SW 1271 (cell line): Measurements from ENCODE around the gene CYP4F2.
"Not testable (repeated sequence)": the region's sequence is repeated elsewhere in the genome, so short reads cannot be mapped to it uniquely, and the experiment has no call there.

Experiments
- DNase-seq, 2 experiments: peaks; one replicate each; lab custom pipeline; 2025; lab: John Stamatoyannopoulos, UW

Gene CYP4F2

DNA sequence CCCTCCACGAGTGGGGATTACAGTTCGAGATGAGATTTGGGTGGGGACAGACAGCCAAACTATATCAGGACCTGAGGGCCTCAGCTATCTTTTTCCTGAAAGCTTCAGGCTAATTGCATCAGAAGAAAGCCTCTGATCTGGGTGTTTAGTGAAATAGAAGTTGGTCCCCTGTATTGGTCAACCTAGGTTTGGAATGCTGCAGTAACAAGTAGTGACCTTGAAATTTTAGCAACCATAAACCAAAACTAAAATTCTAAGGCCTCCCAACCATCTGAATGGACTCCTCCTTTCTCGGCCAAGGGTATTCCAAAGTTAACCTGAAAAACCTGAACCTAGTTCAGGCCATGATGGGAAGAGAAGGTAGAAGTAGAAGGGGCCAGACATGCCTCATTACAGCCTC, 47.5 kb downstream of the CYP4F2 start:
- DNase-seq = no peak

DNA sequence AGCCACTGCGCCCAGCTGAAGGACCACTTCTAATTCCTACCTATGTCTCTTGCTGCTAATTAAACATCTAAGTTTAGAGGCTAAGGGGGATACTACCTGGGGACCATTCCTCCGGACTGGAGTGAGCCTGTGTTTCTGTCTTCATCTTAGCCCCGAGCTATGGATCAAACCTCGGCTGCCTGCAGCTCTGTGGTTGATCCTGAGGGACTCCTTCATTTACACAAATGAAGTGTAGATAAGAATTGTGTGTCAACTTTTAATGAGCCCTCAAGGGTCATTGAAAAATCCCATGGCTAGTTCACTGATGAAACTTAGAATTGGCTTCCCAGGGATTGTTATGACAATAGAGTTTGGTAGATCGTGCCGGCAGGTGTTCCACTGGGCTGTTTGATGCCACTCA, 51.0 kb downstream of the CYP4F2 start:
- DNase-seq = no peak

DNA sequence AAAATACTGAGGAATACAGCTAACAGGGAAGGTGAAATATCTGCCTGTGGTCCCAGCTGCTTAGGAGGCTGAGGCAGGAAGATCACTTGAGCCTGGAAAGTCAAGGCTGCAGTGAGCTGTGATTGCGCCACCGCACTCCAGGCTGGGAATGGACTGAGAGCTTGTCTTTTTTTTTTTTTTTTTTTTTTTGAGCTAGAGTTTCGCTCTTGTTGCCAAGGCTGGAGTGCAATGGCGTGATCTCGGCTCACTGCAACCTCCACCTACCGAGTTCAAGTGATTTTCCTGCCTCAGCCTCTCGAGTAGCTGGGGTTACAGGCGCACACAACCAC, 54.0 kb downstream of the CYP4F2 start:
- not testable (repeated sequence) for DNase-seq

DNA sequence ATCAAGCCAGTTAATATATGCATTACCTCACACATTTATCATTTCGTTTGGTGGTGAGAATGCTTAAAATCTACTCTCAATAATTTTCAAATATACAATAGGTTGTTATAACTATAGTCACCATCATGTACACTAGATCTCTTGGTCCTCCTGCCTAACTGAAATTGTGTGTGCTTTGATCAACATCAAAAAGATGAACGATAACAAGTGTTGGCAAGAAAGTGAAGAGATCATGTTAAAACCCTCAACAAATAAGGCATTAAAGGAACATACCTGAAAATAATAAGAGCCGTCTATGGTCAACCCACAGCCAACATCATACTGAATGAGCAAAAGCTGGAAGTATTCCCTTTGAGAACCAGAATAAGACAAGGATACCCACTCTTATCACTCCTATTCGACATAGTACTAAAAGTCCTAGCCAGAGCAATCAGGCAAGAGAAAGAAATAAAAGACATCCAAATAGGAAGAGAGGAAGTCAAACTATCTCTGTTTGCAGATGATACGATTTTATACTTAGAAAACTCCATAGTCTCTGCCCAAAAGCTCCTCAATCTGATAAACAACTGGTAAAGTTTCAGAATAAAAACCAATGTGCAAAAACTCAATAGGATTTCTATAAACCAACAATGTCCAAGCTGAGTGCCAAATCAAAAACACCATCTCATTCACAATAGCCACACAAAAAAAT, 54.5 kb downstream of the CYP4F2 start:
- DNase-seq = no peak

DNA sequence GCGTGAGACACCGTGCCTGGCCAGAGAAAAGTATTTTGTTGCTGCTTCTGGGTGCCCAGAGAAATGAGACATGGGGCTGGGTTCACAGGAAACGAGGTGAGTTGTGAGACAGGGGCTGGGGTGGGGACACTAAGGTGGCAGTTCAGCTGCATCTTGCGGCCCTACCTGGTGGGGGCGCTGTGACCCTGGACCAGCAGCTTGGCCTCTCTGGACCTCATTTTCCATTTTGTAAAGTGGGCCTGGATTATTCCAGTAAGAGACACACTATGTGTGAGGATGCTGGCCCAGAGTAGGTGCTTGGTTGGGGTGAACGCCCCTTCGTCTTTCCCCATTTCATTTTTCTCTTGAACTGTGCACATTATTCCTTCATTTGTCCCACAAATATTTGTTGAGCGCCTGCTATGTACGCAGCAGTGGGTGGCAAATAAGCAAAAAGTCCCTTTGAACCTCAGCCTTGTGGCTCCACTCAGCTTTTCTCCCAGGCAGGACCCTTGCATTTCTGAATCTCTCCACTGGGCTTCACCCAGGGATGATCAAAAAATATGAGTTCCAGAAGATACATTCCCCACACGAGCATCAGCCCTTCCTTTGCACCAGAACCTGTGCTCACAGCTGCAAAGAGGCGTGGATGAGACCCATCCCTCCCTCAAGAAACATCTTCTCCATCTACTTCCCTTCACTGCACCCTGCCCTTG, 55.9 kb downstream of the CYP4F2 start:
- DNase-seq = no peak

DNA sequence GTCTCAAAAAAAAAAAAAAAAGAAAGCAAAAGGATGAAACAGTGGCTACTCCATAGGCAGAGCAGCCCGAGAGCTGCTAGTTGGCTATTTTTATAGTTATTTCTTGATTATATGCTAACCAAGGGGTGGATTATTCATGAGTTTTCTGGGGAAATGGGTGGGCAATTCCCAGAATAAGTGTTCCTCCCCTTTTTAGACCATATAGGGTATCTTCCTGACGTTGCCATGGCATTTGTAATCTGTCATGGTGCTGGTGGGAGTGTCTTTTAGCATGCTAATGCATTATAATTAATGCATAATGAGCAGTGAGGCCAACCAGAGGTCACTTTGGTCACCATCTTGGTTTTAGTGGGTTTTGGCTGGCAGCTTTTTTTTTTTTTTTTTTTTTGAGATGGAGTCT, 57.0 kb downstream of the CYP4F2 start:
- DNase-seq = no peak

DNA sequence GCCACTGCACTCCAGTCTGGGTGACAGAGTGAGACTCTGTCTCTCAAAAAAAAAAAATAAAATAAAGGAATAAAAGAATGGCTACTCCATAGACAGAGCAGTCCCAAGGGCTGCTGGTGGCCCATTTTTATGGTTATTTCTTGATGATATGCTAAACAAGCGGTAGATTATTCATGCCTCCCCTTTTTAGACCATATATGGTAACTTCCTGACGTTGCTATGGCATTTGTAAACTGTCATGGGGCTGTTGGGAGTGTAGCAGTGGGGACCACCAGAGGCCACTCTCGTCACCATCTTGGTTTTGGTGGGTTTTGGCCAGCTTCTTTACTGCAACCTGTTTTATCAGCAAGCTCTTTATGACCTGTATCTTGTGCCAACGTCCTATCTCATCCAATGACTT, 58.0 kb downstream of the CYP4F2 start:
- DNase-seq = not testable (repeated sequence)

DNA sequence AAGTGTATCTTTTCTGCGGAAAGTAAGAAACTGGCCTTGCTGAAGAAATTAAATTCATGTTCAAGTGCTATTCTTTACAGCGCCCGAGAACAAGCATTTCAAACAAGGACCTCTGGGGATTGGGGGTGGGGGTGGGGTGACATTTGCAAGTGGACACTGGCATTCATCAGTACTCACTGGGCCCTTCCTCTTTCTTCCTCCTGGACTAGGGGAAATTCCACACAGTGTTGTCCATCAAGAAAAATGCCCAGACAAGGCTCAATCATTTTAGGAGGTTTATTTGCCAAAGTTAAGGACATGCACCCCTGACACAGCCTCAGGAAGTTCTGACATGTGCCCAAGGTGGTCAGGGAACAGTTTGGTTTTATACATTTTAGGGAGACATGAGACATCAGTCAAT, 59.5 kb downstream of the CYP4F2 start:
- DNase-seq = no peak

DNA sequence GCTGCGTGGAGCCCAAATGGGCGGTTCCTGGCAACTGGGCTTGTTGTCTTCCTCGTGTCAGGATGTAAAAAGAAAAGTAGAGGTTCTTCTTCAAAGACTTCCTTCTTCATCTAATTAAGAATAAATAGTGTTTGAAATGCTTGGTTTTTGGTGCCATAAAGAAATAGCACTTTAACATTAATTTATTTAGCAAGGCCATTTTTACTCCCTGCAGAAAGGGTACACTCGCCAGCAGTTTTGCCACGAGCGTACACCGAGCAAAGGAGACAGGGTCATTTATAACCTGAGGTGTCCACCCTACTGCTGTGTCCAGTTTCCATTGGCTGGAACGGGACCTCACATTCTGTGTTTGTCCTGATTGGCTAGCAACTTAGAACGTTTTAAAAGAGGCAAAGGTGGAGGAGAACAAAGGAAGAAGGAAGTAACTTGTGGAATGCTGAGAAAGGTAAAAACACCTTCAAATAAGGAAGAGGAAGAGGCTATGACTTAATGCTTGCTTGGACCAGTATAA, 60.6 kb downstream of the CYP4F2 start:
- DNase-seq = peak in 1 of 2 experiments; percentile 13

- peak; percentile 86 to 96 for DNase-seq
These were observed 61.3 kb downstream of the CYP4F2 start for GRCh38 chr19:15836330-15837220.

DNA sequence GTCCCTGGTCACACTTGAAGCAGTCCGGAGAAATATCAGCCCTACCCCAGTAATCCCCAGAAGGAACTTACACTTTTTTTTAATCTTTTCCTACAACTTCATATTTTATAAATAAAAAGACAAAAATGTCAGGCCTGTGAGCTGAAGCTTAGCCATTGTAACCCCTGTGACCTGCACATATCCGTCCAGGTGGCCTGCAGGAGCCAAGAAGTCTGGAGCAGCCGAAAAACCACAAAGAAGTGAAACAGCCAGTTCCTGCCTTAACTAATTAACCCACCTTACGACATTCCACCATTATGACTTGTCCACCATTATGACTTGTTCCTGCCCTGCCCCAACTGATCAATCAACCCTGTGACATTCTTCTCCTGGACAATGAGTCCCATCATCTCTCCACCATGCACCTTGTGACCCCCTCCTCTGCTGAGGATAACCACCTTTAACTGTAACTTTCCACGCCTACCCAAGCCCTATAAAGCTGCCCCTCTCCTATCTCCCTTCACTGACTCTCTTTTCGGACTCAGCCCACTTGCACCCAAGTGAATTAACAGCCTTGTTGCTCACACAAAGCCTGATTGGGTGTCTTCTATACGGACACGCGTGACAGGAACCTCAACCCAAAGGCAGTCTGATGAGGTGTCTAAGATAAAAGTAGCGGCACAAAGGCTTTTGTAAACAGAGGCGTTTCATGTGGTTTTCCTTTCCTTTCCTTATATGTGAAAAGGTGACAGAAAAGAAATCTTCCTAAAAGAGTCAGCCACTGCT, 62.1 kb downstream of the CYP4F2 start:
- DNase-seq = not testable (repeated sequence)

GRCh38 chr19:15834232-15834631, 63.6 kb downstream of the CYP4F2 start:
- DNase-seq = not testable (repeated sequence)

DNA sequence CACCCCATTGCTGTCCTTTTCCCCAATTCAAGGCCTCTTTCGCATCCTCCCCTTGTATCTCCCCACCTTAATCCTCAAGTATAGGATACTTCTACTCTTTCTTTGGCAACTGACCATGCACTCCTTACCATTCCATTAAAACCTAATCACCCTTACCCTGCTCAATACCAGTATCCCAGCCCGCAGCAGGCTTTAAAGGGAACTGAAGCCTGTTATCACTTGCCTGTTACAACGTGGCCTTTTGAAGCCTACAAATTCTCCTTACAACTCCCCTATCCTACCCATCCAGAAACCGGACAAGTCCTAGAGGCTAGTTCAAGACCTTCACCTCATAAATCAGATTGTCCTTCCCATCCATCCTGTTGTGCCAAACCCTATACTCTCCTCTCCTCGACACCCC, 66.2 kb downstream of the CYP4F2 start:
- no peak for DNase-seq

DNA sequence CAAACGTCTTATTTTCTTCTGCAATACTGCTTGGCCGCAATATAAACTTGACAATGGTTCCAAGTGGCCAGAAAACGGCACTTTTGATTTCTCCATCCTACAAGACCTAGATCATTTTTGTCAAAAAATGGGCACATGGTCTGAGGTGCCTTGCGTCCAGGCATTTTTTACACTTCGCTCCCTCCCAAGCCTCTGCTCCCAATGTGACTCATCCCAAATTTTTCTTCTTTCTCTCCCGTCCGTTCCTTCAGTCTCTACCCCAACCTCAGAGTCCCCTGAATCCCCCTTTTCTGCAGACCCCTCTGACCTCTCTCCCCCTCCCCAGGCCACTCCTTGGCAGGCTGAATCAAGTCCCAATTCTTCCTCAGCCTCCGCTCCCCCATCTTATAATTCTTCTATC, 68.1 kb downstream of the CYP4F2 start:
- no peak for DNase-seq

- no peak for DNase-seq
These were observed 68.6 kb downstream of the CYP4F2 start for GRCh38 chr19:15829306-15829698.

- DNase-seq = not testable (repeated sequence)
These were observed 69.1 kb downstream of the CYP4F2 start for GRCh38 chr19:15828611-15829305.

GRCh38 chr19:15828121-15828610, 69.7 kb downstream of the CYP4F2 start:
- DNase-seq = no peak
